Measurements from ENCODE around the gene CCDC57. TPM values are rescaled to one million over a fixed set of nuclear protein-coding genes. Genes with fewer than 3 reads are reported as not detected.
A peak's percentile ranks its signal among the peaks of the same experiment; 100 is the strongest.

Gene CCDC57
- total and polyA plus RNA-seq, 2 of the 4 experiments (the other 2 are of a cell fraction), result 7.3 to 31.3 TPM

GRCh38 chr17:82105417-82105881 is 107.2 kb downstream of the CCDC57 start:
- no peaks in the 10 kb centered on the region for H3K27me3 ChIP-seq (ENCODE audit: control insufficient read depth, insufficient read depth, low read length)
- no peak overlapping the region for H2BK120ac ChIP-seq (ENCODE audit: low read depth, low read length)
- no peaks in the 10 kb centered on the region for H3K9me3 ChIP-seq (ENCODE audit: control insufficient read depth, insufficient read depth, low read length)
- H2AK5ac ChIP-seq (ENCODE audit: low read depth, low read length), result no peak overlapping the region
- POLR2A ChIA-PET (ENCODE audit: unreplicated experiment), result no interaction called here
- H4K8ac ChIP-seq (ENCODE audit: low read depth in 2 of 2, low read length in 2 of 2), result no peak overlapping the region
- H3K23ac ChIP-seq (ENCODE audit: low read depth, low read length), result no peak overlapping the region
- H3K4me2 ChIP-seq (ENCODE audit: low read depth, low read length), result no peak overlapping the region
- no peak overlapping the region for H3K9ac ChIP-seq (ENCODE audit: low read depth, low read length)
- no peak overlapping the region for H3K4me3 ChIP-seq (ENCODE audit: insufficient read depth, low read depth, low read length)
- DNase-seq, result no peak
- intact Hi-C loops (cut with micrococcal nuclease) (no loop called here), dilution Hi-C loops (cut with HindIII; ENCODE audit: low sequenced_read_pairs, unreplicated experiment) (no loop called here), in situ Hi-C loops (cut with MboI; ENCODE audit: low sequenced_read_pairs) (no loop called here)
- no peak overlapping the region for H2BK15ac ChIP-seq (ENCODE audit: low read depth, low read length)
- 77% methylated on average over 3 of the region's 13 CpGs; no CpG with 5 or more reads in 1 of the 2 experiments for WGBS, 2 experiments (ENCODE audit: extremely low coverage in 2 of 2, insufficient read length in 1 of 2)
- H3K56ac ChIP-seq (ENCODE audit: extremely low read depth, insufficient read depth, low read length), result no peak overlapping the region
- no peak for ATAC-seq (ENCODE audit: low read depth)
- H2AFZ ChIP-seq (replicated peaks; ENCODE audit: low read length, poor library complexity), result no peak overlapping the region
- H2AK9ac ChIP-seq (replicated peaks; ENCODE audit: low read depth, low read length, poor library complexity), result peak overlapping the region; percentile 7
- peaks cover 0 to 3% of the 10 kb centered on the region in 2 experiments; a peak in 2 of 4 replicates for H3K79me1 ChIP-seq (ENCODE audit: low read depth in 1 of 2, low read length in 2 of 2)
- H3K27ac ChIP-seq (ENCODE audit: insufficient read depth, low read length), result no peak overlapping the region
- H2BK5ac ChIP-seq (ENCODE audit: low read depth, low read length, poor library complexity, severe bottlenecking), result no peak overlapping the region
- H4K20me1 ChIP-seq (ENCODE audit: insufficient read depth, low read length), result no peaks in the 10 kb centered on the region
- H3K4me1 ChIP-seq (ENCODE audit: control insufficient read depth, insufficient read depth, low read length), result peaks cover 12% of the 10 kb centered on the region
- H3K36me3 ChIP-seq (ENCODE audit: control insufficient read depth, insufficient read depth, low read length), result peaks cover 1% of the 10 kb centered on the region; the same call in 1 of the 2 replicates
- H3K18ac ChIP-seq (ENCODE audit: low read depth, low read length), result no peak overlapping the region
- H3K9me1 ChIP-seq (ENCODE audit: insufficient read depth, low read length), result 0 out of 2 replicates have a peak, but pooled peaks cover 4% of the 10 kb centered on the region
- no peak overlapping the region for H3K14ac ChIP-seq (replicated peaks; ENCODE audit: low read depth, low read length)
- no peak overlapping the region for H4K91ac ChIP-seq (ENCODE audit: insufficient read depth, low read depth, low read length)
- no TSS peak for BruUV-seq (replicated peaks)
- CTCF ChIA-PET, result no interaction called here
- H4K5ac ChIP-seq (ENCODE audit: low read depth, low read length), result no peak overlapping the region; the same call in 1 of the 2 replicates
- H3K4ac ChIP-seq (ENCODE audit: low read depth, low read length), result no peak overlapping the region
- H2BK20ac ChIP-seq (ENCODE audit: low read depth, low read length), result no peak overlapping the region
- TF ChIP-seq POLR2A (IDR thresholded peaks at IDR 0.05; ENCODE audit: low read depth, low read length) (no peak), NFE2L2 (IDR thresholded peaks at IDR 0.05; ENCODE audit: low read depth, low read length) (no peak)

All from IMR-90 (cell line).